Esophagus muscularis mucosa (tissue), 4 donors: ENCODE measurements around the gene NDUFB7.

Experiments used
- CTCF ChIP-seq, 3 experiments: fragments of 200-600 bp in 2 of 3; fragments of 450-650 bp in 1 of 3; sonication (generic) in 2 of 3; IDR thresholded peaks; one replicate each; pipeline ENCODE4 v1.5.1; 2017 to 2019; ENCODE audit warnings: antibody characterized with exemption in 3 of 3, mild to moderate bottlenecking in 2 of 3, moderate library complexity in 1 of 3
- EP300 ChIP-seq: sonication (generic); formaldehyde crosslinking; IDR thresholded peaks from one replicate; pipeline ENCODE4 v1.6.1; 2017; ENCODE audit warnings: antibody characterized with exemption
- POLR2A ChIP-seq: fragments of 450-650 bp; IDR thresholded peaks from one replicate; pipeline ENCODE4 v1.6.1; 2017; ENCODE audit warnings: antibody characterized with exemption, moderate library complexity, mild to moderate bottlenecking, low read depth
- POLR2AphosphoS5 ChIP-seq, 2 donors: sonication (generic); formaldehyde crosslinking; IDR thresholded peaks; one replicate each; pipeline ENCODE4 v1.6.1; 2017; ENCODE audit warnings: antibody characterized with exemption in 2 of 2

GRCh38 chr19:14553939-14554243 is 18.0 kb downstream of the NDUFB7 start:
- TF ChIP-seq POLR2A (no peak), CTCF (IDR thresholded peaks at IDR 0.05) (no peak), EP300 (no peak), POLR2AphosphoS5 (IDR thresholded peaks at IDR 0.05) (no peak)
